Measurements from ENCODE around the gene CCDC12.

Gene CCDC12

DNA sequence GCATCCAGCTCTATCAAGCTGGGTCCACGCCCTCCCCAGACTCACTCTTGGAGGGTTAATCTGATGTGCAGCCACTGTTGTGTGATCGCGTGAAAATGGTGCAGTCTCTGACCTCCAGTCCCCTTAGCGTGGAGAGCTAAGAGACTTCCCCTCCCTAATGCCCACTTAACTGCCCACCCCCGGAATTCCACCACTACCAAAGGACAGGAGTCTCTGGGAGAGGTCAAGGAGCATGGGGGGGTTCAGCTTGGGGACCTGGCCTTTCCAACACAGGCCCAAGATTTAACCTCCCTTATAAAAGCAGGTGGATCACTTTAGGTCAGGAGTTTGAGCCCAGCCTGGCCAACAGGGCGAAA is 48.8 kb downstream of the CCDC12 start:
- no peak for DNase-seq (ENCODE audit: extremely low spot score)
- ChIA-PET POLR2A (no interaction called here), CTCF (interaction anchor here (1.5 to 3.1 kb wide), 4 partner anchors 8 to 61 kb away, joined by 3 to 17 read pairs (median 6); no protein-coding TSS in a partner anchor)
- TF ChIP-seq, protein P1, sequence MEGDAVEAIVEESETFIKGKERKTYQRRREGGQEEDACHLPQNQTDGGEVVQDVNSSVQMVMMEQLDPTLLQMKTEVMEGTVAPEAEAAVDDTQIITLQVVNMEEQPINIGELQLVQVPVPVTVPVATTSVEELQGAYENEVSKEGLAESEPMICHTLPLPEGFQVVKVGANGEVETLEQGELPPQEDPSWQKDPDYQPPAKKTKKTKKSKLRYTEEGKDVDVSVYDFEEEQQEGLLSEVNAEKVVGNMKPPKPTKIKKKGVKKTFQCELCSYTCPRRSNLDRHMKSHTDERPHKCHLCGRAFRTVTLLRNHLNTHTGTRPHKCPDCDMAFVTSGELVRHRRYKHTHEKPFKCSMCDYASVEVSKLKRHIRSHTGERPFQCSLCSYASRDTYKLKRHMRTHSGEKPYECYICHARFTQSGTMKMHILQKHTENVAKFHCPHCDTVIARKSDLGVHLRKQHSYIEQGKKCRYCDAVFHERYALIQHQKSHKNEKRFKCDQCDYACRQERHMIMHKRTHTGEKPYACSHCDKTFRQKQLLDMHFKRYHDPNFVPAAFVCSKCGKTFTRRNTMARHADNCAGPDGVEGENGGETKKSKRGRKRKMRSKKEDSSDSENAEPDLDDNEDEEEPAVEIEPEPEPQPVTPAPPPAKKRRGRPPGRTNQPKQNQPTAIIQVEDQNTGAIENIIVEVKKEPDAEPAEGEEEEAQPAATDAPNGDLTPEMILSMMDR (IDR thresholded peaks at IDR 0.05; ENCODE audit: control extremely low read depth, extremely low read depth, low read depth, missing control alignments), result no peak

DNA sequence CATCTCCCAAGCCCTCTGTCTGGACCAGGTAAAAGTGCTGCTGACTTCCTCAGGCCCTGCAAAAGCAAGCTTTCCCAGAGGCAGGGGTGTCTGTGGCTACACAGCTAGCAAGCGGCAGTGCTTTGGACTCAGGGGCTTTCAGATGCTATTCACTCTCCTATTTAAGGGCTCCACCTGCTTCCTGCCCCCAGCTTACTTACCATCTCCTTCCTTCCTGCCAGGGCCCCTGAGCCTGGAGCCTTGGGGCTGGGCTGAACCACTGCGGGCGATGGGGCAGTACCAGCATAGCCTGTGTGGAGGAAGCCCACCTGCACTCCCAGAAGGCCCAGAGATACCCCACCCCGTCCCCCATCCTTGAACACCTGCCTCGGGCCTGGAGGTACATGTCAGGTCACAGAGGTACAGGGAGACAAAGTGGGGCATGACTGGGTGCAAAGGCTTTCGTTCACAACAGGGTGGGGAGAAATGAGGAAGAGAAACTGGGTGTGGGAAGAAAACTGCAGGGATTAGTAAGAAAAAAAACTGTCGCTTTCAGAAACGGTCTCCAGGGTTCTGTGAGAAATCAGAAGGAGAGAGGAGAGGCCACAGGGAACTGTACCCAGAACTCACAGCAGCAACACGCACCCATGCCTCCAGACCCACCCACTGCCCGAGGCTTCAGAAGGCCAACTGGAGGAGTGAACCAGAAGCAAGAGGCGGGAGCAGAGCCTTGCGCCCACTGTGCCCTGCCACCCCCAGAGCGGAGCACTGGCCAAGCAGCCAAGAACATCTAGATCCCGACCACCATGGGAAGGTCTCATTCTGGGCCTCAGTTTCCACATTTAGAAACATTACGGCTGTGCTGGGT is 49.5 kb downstream of the CCDC12 start:
- DNase-seq (ENCODE audit: extremely low spot score), result peak; percentile 86
- POLR2A ChIA-PET, result no interaction called here
- CTCF ChIA-PET, result interaction anchor here (0.8 to 3.1 kb wide), 7 partner anchors 9 to 61 kb away, joined by 3 to 17 read pairs (median 5); no protein-coding TSS in a partner anchor
- TF ChIP-seq, protein P1 (IDR thresholded peaks at IDR 0.05; ENCODE audit: control extremely low read depth, extremely low read depth, low read depth, missing control alignments), result no peak

DNA sequence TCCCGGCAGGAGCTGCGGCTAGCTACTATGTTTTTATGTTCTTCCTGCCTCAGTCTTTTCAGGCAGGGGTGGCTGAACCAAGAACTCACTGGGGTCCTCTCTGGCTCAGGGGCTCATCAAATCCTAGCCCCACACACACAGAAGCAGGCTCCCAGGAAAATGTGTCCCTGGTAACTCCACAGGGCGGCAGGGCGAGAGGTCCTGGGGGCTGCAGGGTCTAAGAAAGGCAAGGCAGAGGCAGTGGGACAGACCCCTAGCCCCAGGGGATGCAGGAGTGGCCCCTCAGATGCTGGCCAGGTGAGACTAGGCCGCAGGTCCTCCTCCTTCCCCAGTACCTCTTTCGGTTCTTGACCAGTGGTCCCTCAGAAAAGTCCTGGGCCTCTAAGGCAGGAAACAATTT is 50.1 kb downstream of the CCDC12 start:
- CTCF ChIA-PET, result interaction anchor here (0.8 to 3.1 kb wide), 8 partner anchors 10 to 60 kb away, joined by 3 to 17 read pairs (median 4); no protein-coding TSS in a partner anchor
- no peak for DNase-seq (ENCODE audit: extremely low spot score)
- POLR2A ChIA-PET, result no interaction called here
- TF ChIP-seq, protein P1 (IDR thresholded peaks at IDR 0.05; ENCODE audit: control extremely low read depth, extremely low read depth, low read depth, missing control alignments), result no peak

DNA sequence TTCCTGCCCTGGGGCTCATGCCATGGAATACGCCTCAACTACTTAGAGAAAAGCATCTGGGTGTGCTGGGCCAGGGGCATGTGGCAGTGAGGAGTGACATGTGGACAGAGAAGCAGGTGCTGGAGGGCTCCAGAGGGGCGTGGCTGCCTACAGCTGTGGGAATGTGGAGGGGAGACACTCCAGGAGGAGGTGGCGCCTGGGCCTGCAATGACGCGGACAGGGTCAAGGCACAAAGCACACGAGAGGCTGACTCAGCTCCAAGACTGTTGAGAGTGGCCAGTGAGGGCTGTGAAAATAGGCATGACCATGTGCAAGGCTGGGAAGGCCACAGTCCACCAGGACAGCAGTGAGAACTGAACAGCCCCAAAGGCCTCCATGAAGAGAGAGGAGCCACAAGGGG is 50.5 kb downstream of the CCDC12 start:
- POLR2A ChIA-PET, result no interaction called here
- CTCF ChIA-PET, result interaction anchor here (0.8 to 3.1 kb wide), 8 partner anchors 10 to 60 kb away, joined by 3 to 17 read pairs (median 4); no protein-coding TSS in a partner anchor
- no peak for DNase-seq (ENCODE audit: extremely low spot score)
- TF ChIP-seq, protein P1 (IDR thresholded peaks at IDR 0.05; ENCODE audit: control extremely low read depth, extremely low read depth, low read depth, missing control alignments), result no peak

DNA sequence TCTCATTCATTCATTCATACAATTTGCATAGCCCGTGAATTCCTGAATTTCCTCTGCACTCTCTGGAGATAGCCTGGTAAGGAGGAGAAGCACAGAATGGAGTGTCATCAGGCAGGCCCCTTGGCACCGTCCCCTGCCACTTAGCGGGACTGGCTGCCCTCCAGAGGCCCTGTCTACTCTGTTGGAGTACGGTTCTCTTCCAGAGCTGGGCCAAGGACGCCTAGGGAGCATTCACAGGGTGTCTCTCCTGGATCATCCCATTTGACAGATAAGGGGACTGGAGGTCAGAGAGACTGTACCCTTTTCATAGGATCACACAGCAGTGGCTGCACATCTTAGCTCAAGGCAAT is 51.0 kb downstream of the CCDC12 start:
- ChIA-PET CTCF (interaction anchor here (1.3 to 3.1 kb wide), 4 partner anchors 10 to 47 kb away, joined by 3 to 17 read pairs (median 4); no protein-coding TSS in a partner anchor), POLR2A (no interaction called here)
- TF ChIP-seq, protein P1 (IDR thresholded peaks at IDR 0.05; ENCODE audit: control extremely low read depth, extremely low read depth, low read depth, missing control alignments), result no peak
- no peak for DNase-seq (ENCODE audit: extremely low spot score)

DNA sequence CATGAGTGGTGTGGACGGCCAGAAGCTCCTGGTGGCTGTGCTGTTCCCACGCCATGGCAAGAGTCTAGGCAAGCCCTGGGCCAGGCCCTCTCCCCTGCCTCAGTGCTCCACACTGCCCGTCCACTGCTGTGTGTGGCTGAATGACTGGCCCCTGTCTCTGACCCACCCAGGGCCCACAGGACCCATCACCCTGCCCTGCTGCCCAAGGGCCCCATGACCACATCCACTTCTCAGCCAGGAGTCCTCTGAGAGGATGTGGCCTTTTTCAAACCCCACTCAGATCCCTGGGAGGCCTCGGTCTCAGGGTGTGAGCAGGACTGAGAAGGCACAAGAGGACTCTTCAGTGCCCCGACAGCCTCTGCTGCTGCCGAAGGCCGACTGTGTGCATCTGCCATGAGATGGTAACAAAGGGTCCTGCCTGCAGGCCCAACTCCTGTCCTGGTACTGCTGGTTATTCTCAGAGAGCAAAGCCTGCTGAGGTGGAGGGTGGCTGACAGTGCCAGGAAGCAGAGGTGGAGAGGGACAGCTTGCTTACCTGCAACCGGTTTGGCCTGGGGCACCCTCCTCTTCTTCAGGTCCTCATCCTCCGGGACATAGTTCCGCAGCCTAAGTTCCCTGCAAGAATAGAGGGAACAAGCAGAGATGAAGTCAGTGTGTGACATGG is 51.5 kb downstream of the CCDC12 start:
- TF ChIP-seq, protein P1 (IDR thresholded peaks at IDR 0.05; ENCODE audit: control extremely low read depth, extremely low read depth, low read depth, missing control alignments), result no peak
- no peak for DNase-seq (ENCODE audit: extremely low spot score)
- ChIA-PET POLR2A (no interaction called here), CTCF (interaction anchor here (1.6 to 3.8 kb wide), 6 partner anchors 9 to 48 kb away, joined by 3 to 24 read pairs (median 12); no protein-coding TSS in a partner anchor)

Data from GM10248 (cell line).